ENCODE results near the gene HOXA7. TPM values are rescaled to one million over a fixed set of nuclear protein-coding genes. Genes with fewer than 3 reads are reported as not detected.

HOXA7 gene
- total and polyA plus RNA-seq, 10 of the 15 experiments (the other 5 are each of a cell fraction or from before 2014, with no cell fraction given): not detected

GRCh38 chr7:27134392-27134791 lies 22.1 kb downstream of the HOXA7 start (continued):
- TF ChIP-seq PRDM15 (CRISPR knock-in tag; IDR thresholded peaks at IDR 0.05) (no peak), MYC (IDR thresholded peaks at IDR 0.05; ENCODE audit: insufficient read depth, insufficient read length, insufficient replicate concordance, low read length, severe bottlenecking) (no peak), EGR1 (IDR thresholded peaks at IDR 0.05; ENCODE audit: borderline replicate concordance in 1 of 2, low read depth in 2 of 2, low read length in 2 of 2) (no peak), TCF7 (IDR thresholded peaks at IDR 0.05; ENCODE audit: borderline replicate concordance) (no peak), PML (IDR thresholded peaks at IDR 0.05; ENCODE audit: low read length) (no peak), BCL11A (IDR thresholded peaks at IDR 0.05; ENCODE audit: low read depth, low read length) (0 out of 2 replicates have a peak, but pooled peaks have one; percentile 38), TBL1XR1 (IDR thresholded peaks at IDR 0.05; ENCODE audit: low read depth, low read length) (no peak), HSF1 (IDR thresholded peaks at IDR 0.05; ENCODE audit: low read depth, low read length) (no peak), MTA2 (IDR thresholded peaks at IDR 0.05; ENCODE audit: low read depth) (peak; percentile 65; the same call in 1 of the 2 replicates), JUND (IDR thresholded peaks at IDR 0.05; ENCODE audit: low read depth, low read length) (no peak), MLLT1 (IDR thresholded peaks at IDR 0.05) (no peak), ATF7 (IDR thresholded peaks at IDR 0.05; ENCODE audit: low read depth) (peak; percentile 63; the same call in 1 of the 2 replicates), RELB (IDR thresholded peaks at IDR 0.05; ENCODE audit: low read depth) (peak; percentile 54; the same call in 1 of the 2 replicates), WRNIP1 (IDR thresholded peaks at IDR 0.05; ENCODE audit: borderline replicate concordance, low read depth, low read length) (no peak), RUNX3 (IDR thresholded peaks at IDR 0.05; ENCODE audit: low read length) (peak; percentile 83), CBFB (IDR thresholded peaks at IDR 0.05; ENCODE audit: low read depth) (no peak), BHLHE40 (IDR thresholded peaks at IDR 0.05; ENCODE audit: borderline replicate concordance in 1 of 2, low read depth in 2 of 2, low read length in 1 of 2) (peak in 1 of 2 experiments; percentile 15; a peak in 1 of 4 replicates), ZBTB40 (IDR thresholded peaks at IDR 0.05; ENCODE audit: borderline replicate concordance) (no peak)
